Fibroblast of lung (primary cell): ENCODE measurements around the gene JAGN1. TPM values are rescaled to one million over a fixed set of nuclear protein-coding genes. Genes with fewer than 3 reads are reported as not detected.

Source experiments
- DNase-seq, 2 donors: peaks; one replicate each; pipeline versions ENCODE4 v3.0.0 to v3.0.0-alpha.2; 2010; ENCODE audit warnings: low read depth in 2 of 2
- H2AFZ ChIP-seq: 2 replicates; pipeline ENCODE4 v1.5.1; 2012; ENCODE audit warnings: low read length, control low read depth, inconsistent platforms
- H3K27ac ChIP-seq: 2 replicates; pipeline ENCODE4 v1.5.1; 2011; ENCODE audit warnings: low read length, control low read depth; ENCODE audit not compliant: insufficient read depth
- H3K27me3 ChIP-seq: 2 replicates; pipeline ENCODE4 v1.5.1; 2011; ENCODE audit warnings: mild to moderate bottlenecking, low read length; ENCODE audit not compliant: control insufficient read depth, insufficient read depth
- H3K36me3 ChIP-seq: 2 replicates; pipeline ENCODE4 v1.5.1; 2011; ENCODE audit warnings: low read length; ENCODE audit not compliant: control insufficient read depth, insufficient read depth
- H3K4me1 ChIP-seq: 2 replicates; pipeline ENCODE4 v1.5.1; 2011; ENCODE audit warnings: low read length; ENCODE audit not compliant: control insufficient read depth, insufficient read depth; ENCODE audit errors: extremely low read depth
- H3K4me2 ChIP-seq: 2 replicates; pipeline ENCODE4 v1.5.1; 2011; ENCODE audit warnings: low read length, control low read depth; ENCODE audit not compliant: insufficient read depth; ENCODE audit errors: extremely low read depth
- H3K4me3 ChIP-seq, 4 experiments: fragments of 200-600 bp in 1 of 4; sonication (generic) in 1 of 4; replicated peaks in 1 of 4; 2 replicates each; pipeline ENCODE4 v1.5.1; 2011 to 2016; ENCODE audit warnings: low read length in 4 of 4, low read depth in 3 of 4, mild to moderate bottlenecking in 3 of 4, control low read depth in 2 of 4, inconsistent platforms in 1 of 4, mixed read lengths in 1 of 4; ENCODE audit not compliant: insufficient read depth in 1 of 4; ENCODE audit errors: control extremely low read depth in 1 of 4
- H3K79me2 ChIP-seq: 2 replicates; pipeline ENCODE4 v1.5.1; 2012; ENCODE audit warnings: mild to moderate bottlenecking, low read length, inconsistent platforms; ENCODE audit not compliant: control insufficient read depth, insufficient read depth
- H3K9ac ChIP-seq: 2 replicates; pipeline ENCODE4 v1.5.1; 2011; ENCODE audit warnings: mild to moderate bottlenecking, low read length, control low read depth; ENCODE audit not compliant: insufficient read depth
- H3K9me3 ChIP-seq: 2 replicates; pipeline ENCODE4 v1.5.1; 2012; ENCODE audit warnings: low read depth, low read length; ENCODE audit not compliant: control insufficient read depth, insufficient read depth
- H4K20me1 ChIP-seq: 2 replicates; pipeline ENCODE4 v1.5.1; 2011; ENCODE audit warnings: low read length; ENCODE audit not compliant: control insufficient read depth, insufficient read depth; ENCODE audit errors: extremely low read depth
- CTCF ChIP-seq, 2 donors: IDR thresholded peaks in 1 of 2; conservative IDR thresholded peaks in 1 of 2; 1 replicate in 1 of 2; 2 replicates in 1 of 2; pipeline ENCODE4 v1.5.1; 2011 to 2012; ENCODE audit warnings: low read length in 2 of 2, control low read depth in 1 of 2, inconsistent platforms in 1 of 2, low read depth in 1 of 2, mild to moderate bottlenecking in 1 of 2
- EZH2 ChIP-seq: IDR thresholded peaks from 2 replicates; pipeline ENCODE4 v1.5.1; 2012; ENCODE audit warnings: low read length, control low read depth, mild to moderate bottlenecking; ENCODE audit errors: missing control alignments
- polyA plus RNA-seq, 2 donors: library from polyadenylated mRNA; depleted of rRNA in 1 of 2; stranded (reverse) in 1 of 2; unstranded in 1 of 2; fragments of >200 nt; gene quantifications; 2 replicates each; pipeline ENCODE4 v1.2.1, GENCODE V29; 2011 to 2012; ENCODE audit warnings: missing spikeins in 1 of 2
- total RNA-seq: library from RNA; depleted of rRNA; stranded (reverse); fragments of >200 nt; gene quantifications from 2 replicates; pipeline ENCODE4 v1.2.1, GENCODE V29; 2014

Gene JAGN1
- total and polyA plus RNA-seq, 2 donors (not counting 1 experiment from before 2014, with no cell fraction given): 30.6 to 36.6 TPM

DNA sequence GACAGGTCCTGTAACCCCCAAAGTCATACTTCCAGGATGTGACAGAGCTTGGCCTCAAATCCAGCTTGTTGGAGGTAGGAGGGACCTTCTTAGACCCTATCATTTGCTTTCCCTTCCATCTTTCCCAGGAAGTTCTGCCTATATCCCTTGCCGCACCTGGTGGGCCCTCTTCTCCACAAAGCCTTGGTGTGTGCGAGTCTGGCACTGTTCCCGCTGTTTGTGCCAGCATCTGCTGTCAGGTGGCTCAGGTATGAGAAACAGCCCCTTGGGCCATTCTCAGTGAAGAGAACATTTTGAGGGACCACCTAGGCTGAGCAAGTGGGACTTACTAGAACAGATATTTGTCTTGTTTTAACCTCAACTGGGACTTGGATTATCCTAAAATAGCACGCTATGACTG lies 13.5 kb downstream of the JAGN1 start:
- H2AFZ ChIP-seq: no peak overlapping the region
- H3K4me3 ChIP-seq: no peak overlapping the region
- no peaks in the 10 kb centered on the region for H3K9me3 ChIP-seq
- no peaks in the 10 kb centered on the region for H3K36me3 ChIP-seq
- H3K4me1 ChIP-seq: peaks cover 12% of the 10 kb centered on the region
- H4K20me1 ChIP-seq: no peaks in the 10 kb centered on the region
- no peaks in the 10 kb centered on the region for H3K79me2 ChIP-seq
- no peak overlapping the region for H3K27ac ChIP-seq
- TF ChIP-seq CTCF (conservative IDR thresholded peaks at IDR 0.05 in 1 of 2, IDR thresholded peaks at IDR 0.05 in 1 of 2; ENCODE audit: low read depth in 1 of 2, low read length in 2 of 2) (no peak), EZH2 (no peak)
- H3K4me2 ChIP-seq: no peak overlapping the region
- no peak for DNase-seq
- H3K27me3 ChIP-seq: no peaks in the 10 kb centered on the region
- no peak overlapping the region for H3K9ac ChIP-seq

DNA sequence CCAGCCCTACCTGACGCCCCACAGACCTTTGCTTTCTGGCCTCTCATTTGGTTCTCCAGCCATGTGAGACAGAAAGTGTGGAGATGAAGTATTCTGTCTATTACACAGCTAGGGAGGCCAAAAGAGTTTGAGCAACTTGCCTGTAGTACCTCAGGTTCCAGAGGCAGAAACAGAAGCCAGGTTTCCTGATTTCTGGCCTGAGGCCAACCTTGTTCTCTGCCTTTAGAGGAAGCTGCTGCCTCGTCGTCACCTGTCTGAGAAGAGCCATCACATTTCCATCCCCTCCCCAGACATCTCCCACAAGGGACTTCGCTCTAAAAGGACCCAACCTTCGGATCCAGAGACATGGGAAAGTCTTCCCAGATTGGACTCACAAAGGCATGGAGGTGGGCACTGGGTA lies 16.1 kb downstream of the JAGN1 start:
- Histone ChIP-seq H3K27me3 (no peaks in the 10 kb centered on the region), H3K79me2 (no peaks in the 10 kb centered on the region), H4K20me1 (no peaks in the 10 kb centered on the region), H3K4me2 (no peak overlapping the region), H3K4me3 (no peak overlapping the region), H3K4me1 (peaks cover 12% of the 10 kb centered on the region), H3K9ac (no peak overlapping the region), H3K27ac (no peak overlapping the region), H3K9me3 (no peaks in the 10 kb centered on the region), H2AFZ (no peak overlapping the region), H3K36me3 (no peaks in the 10 kb centered on the region)
- no peak for DNase-seq
- no peak for TF ChIP-seq EZH2
- no peak for TF ChIP-seq CTCF (conservative IDR thresholded peaks at IDR 0.05 in 1 of 2, IDR thresholded peaks at IDR 0.05 in 1 of 2; ENCODE audit: low read depth in 1 of 2, low read length in 2 of 2)

DNA sequence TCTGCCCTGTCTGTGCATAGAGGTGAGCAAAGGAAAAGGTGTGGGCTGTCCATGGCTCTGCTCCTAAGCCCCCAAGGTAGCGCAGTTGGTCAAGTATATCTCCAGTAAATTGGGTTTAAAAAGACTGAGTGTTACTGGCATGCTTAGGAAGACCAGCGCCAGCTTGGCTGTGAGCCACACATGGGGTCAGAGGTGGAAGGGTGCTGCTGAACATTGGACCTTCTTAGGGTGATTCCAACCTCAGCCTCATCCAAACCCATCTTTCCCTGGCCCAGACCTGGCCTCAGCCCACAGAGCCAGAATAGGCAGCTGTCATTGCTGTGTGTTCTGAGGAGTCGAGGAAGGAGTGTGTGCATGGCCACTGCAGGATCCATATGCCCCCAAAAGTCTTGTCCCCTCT lies 17.9 kb downstream of the JAGN1 start:
- Histone ChIP-seq H3K79me2 (no peaks in the 10 kb centered on the region), H2AFZ (no peak overlapping the region), H3K4me2 (no peak overlapping the region), H3K27me3 (no peaks in the 10 kb centered on the region), H3K9ac (no peak overlapping the region), H3K9me3 (no peaks in the 10 kb centered on the region), H3K36me3 (no peaks in the 10 kb centered on the region), H3K4me1 (peaks cover 2% of the 10 kb centered on the region), H3K27ac (no peak overlapping the region), H4K20me1 (no peaks in the 10 kb centered on the region), H3K4me3 (no peak overlapping the region)
- TF ChIP-seq EZH2: no peak
- no peak for TF ChIP-seq CTCF (conservative IDR thresholded peaks at IDR 0.05 in 1 of 2, IDR thresholded peaks at IDR 0.05 in 1 of 2; ENCODE audit: low read depth in 1 of 2, low read length in 2 of 2)
- no peak for DNase-seq
